ENCODE data around the gene UBXN10.

GRCh38 chr1:20172033-20172590 lies 13.8 kb upstream of the UBXN10 start:
- TF ChIP-seq POLR2AphosphoS5 (IDR thresholded peaks at IDR 0.05; ENCODE audit: low read depth, low read length) (no peak), POLR2A (IDR thresholded peaks at IDR 0.05; ENCODE audit: low read depth, low read length) (no peak), TAF1 (IDR thresholded peaks at IDR 0.05; ENCODE audit: low read depth, low read length) (no peak), POU2F2 (IDR thresholded peaks at IDR 0.05; ENCODE audit: low read depth, low read length) (no peak), SPI1 (IDR thresholded peaks at IDR 0.05; ENCODE audit: low read depth, low read length) (no peak), PAX5 (IDR thresholded peaks at IDR 0.05; ENCODE audit: insufficient read depth, low read length, severe bottlenecking) (no peak)

Measured in GM12891 (cell line).